SHP77 treated with DMSO at 0.1 percent for 48 hours (cell line): ENCODE data around the gene SARNP.
"Not testable (repeated sequence)": the region's sequence is repeated elsewhere in the genome, so short reads cannot be mapped to it uniquely, and the experiment has no call there.

ENCODE experiments used
- DNase-seq: peaks from one replicate; lab custom pipeline; 2025; lab: John Stamatoyannopoulos, UW

The SARNP gene

GRCh38 chr12:55795950-55796349 is 21.6 kb downstream of the SARNP start:
- no peak for DNase-seq

DNA sequence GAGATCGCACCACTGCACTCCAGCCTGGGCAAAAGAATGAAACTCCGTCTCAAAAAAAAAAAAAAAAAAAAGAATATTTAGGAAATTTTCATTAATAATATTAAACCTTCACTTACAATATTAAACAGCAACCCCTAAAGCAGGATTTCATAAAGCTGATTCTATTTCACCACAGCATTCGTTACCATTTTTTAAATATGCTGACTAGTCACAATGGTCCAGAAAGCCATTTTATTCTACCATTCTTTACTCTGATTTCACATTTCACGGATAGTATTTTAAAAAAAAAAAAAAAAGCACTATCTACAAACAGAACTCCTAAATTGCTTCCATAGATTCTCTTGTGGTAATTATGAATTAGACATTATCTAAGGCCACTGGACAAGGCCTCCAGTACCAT is 27.6 kb downstream of the SARNP start:
- no peak for DNase-seq

DNA sequence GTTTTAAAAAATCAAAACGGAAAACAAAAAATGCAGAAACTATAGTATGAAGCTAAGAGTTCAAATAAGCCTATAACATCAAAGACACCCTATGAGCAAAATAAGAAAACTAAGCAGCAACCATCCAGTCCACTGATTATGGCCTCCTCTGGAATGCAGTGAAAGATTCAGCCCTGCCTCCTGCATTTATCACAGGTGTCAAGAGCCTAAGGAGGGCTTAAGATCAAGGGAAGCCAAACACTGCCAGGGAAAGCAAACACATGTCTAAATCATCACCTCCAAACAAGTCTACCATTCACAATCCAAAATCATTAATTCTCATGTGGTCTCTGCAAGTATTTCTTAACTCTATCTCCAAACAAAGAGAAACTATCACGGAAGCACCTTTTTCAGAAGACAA is 28.4 kb downstream of the SARNP start:
- DNase-seq: no peak

DNA sequence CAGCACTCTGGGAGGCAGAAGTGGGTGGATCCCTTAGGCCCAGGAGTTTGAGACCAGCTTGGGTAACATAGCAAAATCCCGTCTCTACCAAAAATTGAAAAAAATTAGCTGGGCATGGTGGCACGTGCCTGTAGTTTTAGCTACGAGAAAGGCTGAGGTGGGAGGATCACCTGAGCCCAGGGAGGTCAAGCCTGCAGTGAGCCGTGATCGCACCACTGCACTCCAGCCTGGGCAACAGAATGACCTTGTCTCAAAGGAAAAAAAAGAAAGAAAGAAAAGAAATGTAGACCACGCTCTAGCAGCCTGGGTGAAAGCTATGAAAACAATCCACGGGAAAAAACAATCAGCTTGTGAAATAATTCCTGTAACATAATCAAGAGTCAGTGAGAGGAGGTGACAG is 29.0 kb downstream of the SARNP start:
- no peak for DNase-seq

DNA sequence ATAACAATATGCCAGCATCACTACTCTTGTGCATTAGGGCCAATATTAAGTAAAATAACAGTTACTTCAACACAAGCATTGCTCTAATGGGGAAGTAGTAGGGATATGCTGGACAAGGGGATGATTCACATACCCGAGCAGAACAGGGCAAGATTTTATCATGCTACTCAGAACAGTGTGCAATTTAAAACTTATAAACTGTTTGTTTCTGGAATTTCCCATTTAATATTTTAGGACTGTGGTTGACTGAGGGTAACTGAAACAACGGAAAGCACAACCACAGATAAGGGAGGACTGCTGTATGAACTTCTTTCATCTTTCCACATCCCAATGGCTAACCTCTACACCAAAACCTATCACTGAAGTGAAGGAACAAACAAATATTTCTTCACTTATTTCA is 36.8 kb downstream of the SARNP start:
- DNase-seq: no peak

DNA sequence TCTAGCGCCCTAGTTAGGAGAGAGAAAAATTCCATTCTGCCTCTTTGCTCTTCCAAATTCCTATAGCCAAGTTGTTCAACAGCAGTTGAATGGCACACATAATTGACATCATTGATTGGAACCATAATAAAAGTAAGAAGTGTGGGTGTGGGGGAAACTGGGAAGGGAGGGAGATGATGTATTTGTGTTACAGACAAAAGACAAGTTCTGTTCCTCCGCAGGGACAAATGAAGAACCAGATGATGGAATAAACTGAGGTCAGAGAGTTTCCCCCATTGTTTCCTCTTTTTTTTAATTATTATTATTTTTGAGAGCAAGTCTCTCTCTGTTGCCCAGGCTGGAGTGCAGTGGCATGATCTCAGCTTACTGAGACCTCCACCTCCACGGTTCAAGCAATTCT is 39.7 kb downstream of the SARNP start:
- no peak for DNase-seq

GRCh38 chr12:55771736-55772135 is 45.8 kb downstream of the SARNP start:
- DNase-seq: no peak

GRCh38 chr12:55767156-55767555 is 50.4 kb downstream of the SARNP start:
- DNase-seq: no peak

DNA sequence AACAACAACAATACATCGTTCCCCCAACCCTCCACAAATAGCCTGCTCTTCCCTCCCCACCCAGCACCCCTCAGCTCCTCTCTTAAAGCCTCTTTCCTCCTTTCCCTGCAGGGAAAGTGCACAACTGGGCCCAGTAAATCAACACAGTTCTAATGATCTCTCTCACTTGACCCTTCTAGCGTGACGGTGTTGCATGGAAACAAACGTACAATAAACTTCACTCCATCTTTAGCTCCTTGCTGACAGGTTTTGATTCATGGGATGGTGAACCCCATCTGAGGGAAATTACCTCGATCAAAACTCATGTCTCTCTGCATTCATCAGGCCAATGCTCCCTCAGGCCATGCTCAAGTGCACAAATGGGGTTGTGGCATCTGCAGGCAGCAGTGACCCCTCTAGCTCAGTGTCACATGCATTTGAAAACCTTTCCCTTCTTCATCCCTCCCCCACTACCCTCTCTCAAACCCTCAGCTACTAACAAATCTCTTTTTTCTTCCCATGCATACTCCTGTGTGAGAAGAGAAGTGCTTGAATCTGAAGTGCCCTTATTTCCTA is 51.7 kb downstream of the SARNP start:
- DNase-seq: no peak

DNA sequence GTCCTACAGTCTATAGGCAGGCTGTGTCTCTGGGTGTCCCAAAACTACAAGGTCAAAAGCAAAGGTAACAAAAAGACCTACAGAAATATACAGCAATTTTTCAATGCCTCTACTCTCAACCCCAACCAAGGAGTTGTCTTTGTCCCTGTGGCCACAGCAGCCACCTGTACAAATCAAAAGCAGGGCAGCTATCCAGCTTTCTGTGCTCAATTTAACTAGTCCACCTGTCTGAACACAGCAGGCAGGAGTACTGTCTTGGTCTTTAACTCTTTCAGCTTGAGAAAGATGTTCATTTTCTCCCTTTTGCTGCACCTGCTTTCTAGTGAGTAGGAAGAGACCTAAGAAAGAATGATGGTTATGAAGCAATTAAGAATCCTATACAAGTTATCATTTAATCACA is 54.9 kb downstream of the SARNP start:
- no peak for DNase-seq

DNA sequence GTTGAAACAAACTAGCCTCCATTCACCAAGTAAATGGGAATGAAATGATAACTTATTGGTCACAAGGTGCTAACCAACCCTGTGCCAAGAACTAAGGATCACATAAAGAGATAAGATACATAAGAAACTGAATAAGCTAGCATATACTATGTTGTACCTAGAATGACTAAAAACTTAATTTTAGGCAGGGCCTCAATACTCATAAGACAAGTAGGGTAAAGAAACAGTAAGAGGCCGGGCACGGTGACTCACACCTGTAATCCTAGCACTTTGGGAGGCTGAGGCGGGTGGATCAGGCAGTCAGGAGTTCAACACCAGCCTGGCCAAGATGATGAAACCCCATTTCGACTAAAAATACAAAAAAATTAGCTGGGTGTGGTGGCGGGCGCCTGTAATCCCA is 56.9 kb downstream of the SARNP start:
- no peak for DNase-seq

DNA sequence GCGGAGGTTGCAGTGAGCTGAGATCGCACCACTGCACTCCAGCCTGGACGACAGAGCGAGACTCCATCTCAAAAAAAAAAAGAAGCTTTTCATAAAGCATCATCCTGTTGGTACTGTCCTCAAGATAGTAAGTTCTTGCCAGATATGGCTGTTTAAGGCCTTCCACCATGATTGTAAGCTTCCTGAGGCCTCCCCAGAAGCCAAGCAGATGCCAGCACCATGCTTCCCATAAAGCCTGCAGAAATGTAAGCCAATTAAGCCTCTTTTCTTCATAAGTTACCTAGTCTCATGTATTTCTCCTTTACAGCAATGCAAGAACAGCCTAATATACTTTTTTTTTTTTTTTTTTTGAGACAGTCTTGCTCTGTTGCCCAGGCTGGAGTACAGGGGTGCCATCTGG is 58.9 kb downstream of the SARNP start:
- not testable (repeated sequence) for DNase-seq

DNA sequence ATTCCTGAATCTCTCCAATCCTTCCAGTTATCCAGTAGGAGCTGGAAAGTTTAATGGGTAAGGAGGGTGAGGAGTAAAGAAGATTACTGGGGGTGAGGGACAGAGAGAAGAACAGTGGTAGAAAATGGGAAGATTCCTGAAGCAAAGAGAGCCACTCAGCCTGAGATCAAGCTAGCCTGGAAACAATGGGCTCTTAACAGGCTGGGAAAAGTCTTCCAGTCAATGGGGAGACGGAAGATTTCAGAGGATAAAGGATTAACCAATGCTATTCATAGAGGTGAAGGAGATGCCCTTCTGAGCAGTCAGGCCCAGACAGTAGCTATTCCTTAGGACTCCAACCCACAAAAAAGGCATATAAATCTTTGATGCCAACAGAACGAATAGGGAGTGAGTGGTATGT is 59.8 kb downstream of the SARNP start:
- DNase-seq: no peak

- no peak for DNase-seq
Measured at GRCh38 chr12:55755246-55755645, 62.3 kb downstream of the SARNP start.

DNA sequence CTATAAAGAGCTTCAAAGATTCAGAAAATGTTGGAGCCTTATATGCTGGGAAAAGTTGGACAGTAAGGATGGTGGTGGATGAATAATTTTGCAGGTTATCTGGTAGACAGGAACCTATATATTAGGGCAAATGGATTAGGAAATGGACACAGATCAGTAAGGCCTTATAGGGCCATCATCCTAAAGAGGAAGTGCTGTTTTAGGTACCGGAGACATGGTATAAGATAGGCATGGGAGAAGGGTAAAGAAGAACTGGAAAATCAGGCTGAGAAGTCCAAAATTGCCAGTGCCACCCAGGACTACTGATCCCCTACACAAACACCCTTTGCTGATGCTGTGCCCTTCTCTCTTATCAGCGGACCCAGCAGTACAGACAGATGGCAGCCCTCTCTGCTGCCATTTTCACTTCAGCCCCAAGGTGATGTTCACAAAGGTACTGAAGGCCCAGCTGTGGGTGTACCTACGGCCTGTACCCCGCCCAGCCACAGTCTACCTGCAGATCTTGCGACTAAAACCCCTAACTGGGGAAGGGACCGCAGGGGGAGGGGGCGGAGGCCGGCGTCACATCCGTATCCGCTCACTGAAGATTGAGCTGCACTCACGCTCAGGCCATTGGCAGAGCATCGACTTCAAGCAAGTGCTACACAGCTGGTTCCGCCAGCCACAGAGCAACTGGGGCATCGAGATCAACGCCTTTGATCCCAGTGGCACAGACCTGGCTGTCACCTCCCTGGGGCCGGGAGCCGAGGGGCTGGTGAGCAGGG is 69.1 kb downstream of the SARNP start:
- DNase-seq: no peak

- DNase-seq: no peak
Measured at GRCh38 chr12:55746913-55747231, 70.7 kb downstream of the SARNP start.

DNA sequence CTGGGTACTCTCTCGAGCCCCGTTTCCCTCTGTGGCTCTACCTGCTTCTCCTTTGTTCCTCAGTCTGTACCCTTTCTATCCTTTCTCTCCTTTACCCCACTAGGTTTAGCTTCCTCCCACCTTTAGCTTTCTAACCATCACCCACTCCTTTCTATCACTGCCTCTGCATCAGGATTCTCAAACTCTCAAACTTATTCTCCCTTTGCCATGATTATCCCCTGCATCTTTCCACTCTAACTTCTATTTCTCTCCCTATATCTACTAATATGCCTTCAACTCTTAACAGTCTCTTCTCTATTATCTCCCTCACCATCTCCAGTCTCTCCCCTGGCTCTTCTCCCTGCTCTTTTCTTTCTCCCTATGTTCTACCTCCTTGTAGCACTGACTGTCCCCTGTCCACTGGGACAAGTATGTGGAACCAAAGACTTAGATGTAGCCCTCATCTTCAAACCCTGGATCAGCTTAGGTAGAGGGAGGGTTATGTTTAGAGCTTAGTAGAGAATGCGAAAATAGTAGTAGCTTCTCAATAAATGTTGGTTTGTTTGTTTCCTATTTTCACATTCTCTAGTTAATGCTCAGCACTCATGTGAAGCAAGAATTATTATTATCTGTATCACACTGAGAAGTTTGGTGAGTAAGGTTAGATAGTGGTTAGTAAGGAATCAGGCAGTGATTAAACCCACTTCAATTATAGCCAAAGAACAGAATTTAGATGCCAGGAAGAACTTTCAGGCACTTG is 71.2 kb downstream of the SARNP start:
- no peak for DNase-seq

DNA sequence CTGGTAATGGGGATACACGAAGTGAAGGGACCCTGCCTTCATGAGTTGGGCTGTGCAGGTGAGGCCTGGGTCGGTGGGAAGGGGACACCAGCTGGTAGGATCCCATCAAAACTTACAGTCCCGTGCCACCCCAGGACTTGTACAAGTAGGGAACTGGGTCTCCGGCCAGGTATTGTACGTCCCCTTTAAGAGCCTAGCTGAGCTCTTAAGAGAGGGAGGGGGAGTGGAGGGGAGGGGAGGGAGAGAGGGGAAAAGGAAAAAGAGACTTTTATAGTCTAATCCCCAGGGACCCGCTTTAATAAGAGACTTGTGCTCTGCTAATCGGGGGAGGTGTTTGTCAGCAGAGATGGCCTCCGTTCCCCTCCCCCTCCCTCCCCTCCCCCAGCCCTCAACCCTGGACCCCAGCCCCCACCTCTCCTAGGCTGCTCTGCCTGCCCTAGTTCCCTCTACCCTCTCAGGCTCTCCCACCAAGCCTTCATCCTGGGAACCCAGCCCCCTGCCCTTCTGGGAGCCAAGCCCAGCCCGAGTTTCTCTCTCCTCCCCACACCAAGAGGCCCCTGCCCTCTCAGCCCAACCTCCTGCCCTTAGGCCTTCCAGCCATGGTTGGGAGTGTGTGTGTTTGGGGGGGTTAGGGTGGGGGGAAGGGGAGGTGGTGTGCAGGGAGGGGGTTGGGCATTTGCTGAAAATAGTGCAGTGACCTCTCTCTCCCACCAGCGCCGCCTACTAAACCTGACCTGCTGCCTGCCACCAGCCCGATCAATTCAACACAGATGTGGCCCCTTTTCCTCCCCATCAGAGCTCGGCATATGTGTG is 72.0 kb downstream of the SARNP start:
- no peak for DNase-seq

DNA sequence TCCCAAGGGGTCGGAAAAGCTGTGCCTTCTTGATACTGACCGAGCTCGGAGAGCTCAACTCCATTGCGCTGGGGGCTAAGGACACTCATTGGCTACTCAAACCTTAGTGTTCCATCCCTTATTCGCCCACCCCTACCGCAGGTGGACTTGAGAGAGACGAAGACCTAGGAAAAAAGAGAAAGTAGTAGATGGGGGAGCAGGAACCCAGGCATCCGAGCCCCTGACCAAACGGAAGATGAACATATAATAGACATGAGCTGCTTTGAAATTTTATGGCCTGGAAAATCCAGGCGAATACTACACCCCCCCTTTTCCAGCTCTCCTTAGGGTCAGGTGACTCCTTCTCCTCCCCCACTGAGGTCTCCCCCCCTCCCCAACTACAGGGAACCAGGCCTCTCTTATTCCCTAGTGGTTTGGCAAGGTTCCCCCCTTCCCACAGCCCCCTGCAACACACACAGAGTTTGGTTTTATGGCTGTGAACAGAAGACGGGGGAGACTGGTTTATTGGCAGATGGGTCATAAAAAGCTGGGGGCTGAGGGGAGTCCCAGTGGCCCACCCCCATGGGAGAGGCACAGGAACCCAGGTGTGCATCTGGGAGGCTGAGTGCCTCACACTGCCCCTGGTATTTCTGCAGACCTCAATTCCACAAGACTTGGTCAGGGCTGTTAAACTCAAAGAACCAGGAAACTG is 73.0 kb downstream of the SARNP start:
- no peak for DNase-seq

- DNase-seq: no peak
Measured at GRCh38 chr12:55743406-55744339, 73.9 kb downstream of the SARNP start.
